Measurements from ENCODE around the gene SPOCD1.
A peak's percentile ranks its signal among the peaks of the same experiment; 100 is the strongest.

SPOCD1 gene

GRCh38 chr1:31815752-31816500 is at the start of gene SPOCD1:
TSS of gene SPOCD1 (minus strand) at chr1:31816022. CDS start at chr1:31815333, 689 bp downstream.
- DNase-seq = peak; percentile 88

- DNase-seq = no peak
These were observed 46.2 kb upstream of the SPOCD1 start for GRCh38 chr1:31862071-31862470.

GRCh38 chr1:31861346-31861745 is 45.5 kb upstream of the SPOCD1 start:
- DNase-seq = no peak

- no peak for DNase-seq
These were observed 44.8 kb upstream of the SPOCD1 start for GRCh38 chr1:31860581-31860980.

- no peak for DNase-seq
These were observed 43.9 kb upstream of the SPOCD1 start for GRCh38 chr1:31859719-31860118.

GRCh38 chr1:31859044-31859443 is 43.2 kb upstream of the SPOCD1 start:
- no peak for DNase-seq

- no peak for DNase-seq
These were observed 42.0 kb upstream of the SPOCD1 start for GRCh38 chr1:31857863-31858262.

GRCh38 chr1:31856140-31856539 is 40.3 kb upstream of the SPOCD1 start:
- DNase-seq = no peak

- DNase-seq = no peak
These were observed 39.4 kb upstream of the SPOCD1 start for GRCh38 chr1:31855038-31855845.

GRCh38 chr1:31849653-31850052 is 33.8 kb upstream of the SPOCD1 start:
- DNase-seq = no peak

GRCh38 chr1:31848381-31848897 is 32.6 kb upstream of the SPOCD1 start:
- peak; percentile 57 for DNase-seq

- no peak for DNase-seq
These were observed 30.7 kb upstream of the SPOCD1 start for GRCh38 chr1:31846484-31846883.

- no peak for DNase-seq
These were observed 27.7 kb upstream of the SPOCD1 start for GRCh38 chr1:31843506-31843905.

- no peak for DNase-seq
These were observed 24.0 kb upstream of the SPOCD1 start for GRCh38 chr1:31839662-31840343.

- no peak for DNase-seq
These were observed 21.8 kb upstream of the SPOCD1 start for GRCh38 chr1:31837451-31838158.

- no peak for DNase-seq
These were observed 20.8 kb upstream of the SPOCD1 start for GRCh38 chr1:31836638-31837037.

- no peak for DNase-seq
These were observed 19.6 kb upstream of the SPOCD1 start for GRCh38 chr1:31835415-31835814.

GRCh38 chr1:31834501-31834900 is 18.7 kb upstream of the SPOCD1 start:
- DNase-seq = peak; percentile 38

- DNase-seq = no peak
These were observed 15.9 kb upstream of the SPOCD1 start for GRCh38 chr1:31831397-31832378.

- no peak for DNase-seq
These were observed 14.7 kb upstream of the SPOCD1 start for GRCh38 chr1:31830511-31830910.

GRCh38 chr1:31830065-31830464 is 14.2 kb upstream of the SPOCD1 start:
- DNase-seq = no peak

Measured in CD4-positive, alpha-beta T cell treated with Interleukin-10 for 1 hour (primary cell).